AG04449 (cell line): Measurements from ENCODE around the gene KCNN3.

ENCODE experiments used
- CTCF ChIA-PET: fragments of 350-600 bp; formaldehyde crosslinking; extraction: SDS; loops from one replicate; lab custom pipeline; 2021; ENCODE audit warnings: antibody characterized with exemption; lab: Yijun Ruan, JAX
- POLR2A ChIA-PET: fragments of 400-600, 350-600 bp; formaldehyde crosslinking; extraction: SDS; loops from one replicate; lab custom pipeline; 2020; ENCODE audit warnings: antibody characterized with exemption, inconsistent platforms; lab: Yijun Ruan, JAX
- DNase-seq: peaks from one replicate; pipeline ENCODE4 v3.0.0-alpha.2; 2010; ENCODE audit warnings: low read depth, low spot score
- H3K4me3 ChIP-seq: 2 replicates; pipeline ENCODE4 v1.5.1; 2011; ENCODE audit warnings: low read depth, mild to moderate bottlenecking, control low read depth, low read length
- CTCF ChIP-seq: IDR thresholded peaks from one replicate; pipeline ENCODE4 v1.5.1; 2011; ENCODE audit warnings: mild to moderate bottlenecking, moderate library complexity, low read length, control low read depth, inconsistent platforms; ENCODE audit not compliant: insufficient read depth; ENCODE audit errors: missing control alignments

The KCNN3 gene

DNA sequence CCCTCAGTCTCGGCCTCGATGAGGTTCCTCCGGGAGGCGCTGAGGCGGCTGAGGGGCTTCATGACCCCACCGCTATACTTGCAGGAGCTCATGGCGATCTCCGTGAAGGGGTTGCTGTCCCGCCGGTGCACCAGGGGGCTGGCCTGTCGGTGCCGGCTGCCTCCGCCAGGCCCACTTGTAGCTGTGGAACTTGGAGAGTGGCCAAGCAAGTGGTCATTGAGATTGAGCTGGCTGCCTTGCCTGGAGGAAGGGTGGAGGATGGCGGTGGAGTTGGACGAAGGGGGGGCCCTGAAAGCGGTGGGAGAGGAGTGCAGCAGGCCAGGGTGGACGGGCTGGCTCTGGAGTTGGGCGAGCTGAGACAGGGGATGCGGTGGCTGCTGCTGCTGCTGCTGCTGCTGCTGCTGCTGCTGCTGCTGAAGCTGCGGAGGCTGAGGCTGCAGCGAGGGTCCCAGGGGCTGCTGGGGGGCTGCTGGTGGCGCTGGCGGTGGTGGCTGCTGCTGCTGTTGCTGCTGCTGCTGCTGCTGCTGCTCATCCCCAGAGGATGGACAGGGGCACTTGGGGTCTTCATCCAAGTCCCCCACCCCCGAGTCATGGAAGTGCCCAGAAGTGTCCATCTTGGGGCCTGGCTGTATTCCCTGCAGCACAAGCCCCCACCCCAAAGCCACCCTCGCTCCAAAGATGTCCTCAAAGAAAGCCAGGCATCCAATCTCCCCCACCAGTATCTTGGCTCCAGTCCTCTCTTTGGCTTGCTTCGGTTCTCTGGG is 548 bp downstream of the KCNN3 start:
- TF ChIP-seq CTCF: no peak
- ChIA-PET CTCF (interaction anchor here (1.3 to 6.2 kb wide), 8 partner anchors 7 to 309 kb away, joined by 3 to 67 read pairs (median 14); no protein-coding TSS in a partner anchor), POLR2A (interaction anchor here (0.6 to 1.0 kb wide), 2 partner anchors 438 to 508 kb away, joined by 3 read pairs; no protein-coding TSS in a partner anchor)
- no peak for DNase-seq
- peak overlapping the region; percentile 36 for H3K4me3 ChIP-seq

- peak overlapping the region; percentile 13; the same call in 1 of the 2 replicates for H3K4me3 ChIP-seq
- POLR2A ChIA-PET: no interaction called here
- no peak for TF ChIP-seq CTCF
- no peak for DNase-seq
- CTCF ChIA-PET: interaction anchor here (1.0 to 6.2 kb wide), 11 partner anchors 8 to 308 kb away, joined by 3 to 67 read pairs (median 15); no protein-coding TSS in a partner anchor
Measured at GRCh38 chr1:154867841-154868605, 2.1 kb downstream of the KCNN3 start.

DNA sequence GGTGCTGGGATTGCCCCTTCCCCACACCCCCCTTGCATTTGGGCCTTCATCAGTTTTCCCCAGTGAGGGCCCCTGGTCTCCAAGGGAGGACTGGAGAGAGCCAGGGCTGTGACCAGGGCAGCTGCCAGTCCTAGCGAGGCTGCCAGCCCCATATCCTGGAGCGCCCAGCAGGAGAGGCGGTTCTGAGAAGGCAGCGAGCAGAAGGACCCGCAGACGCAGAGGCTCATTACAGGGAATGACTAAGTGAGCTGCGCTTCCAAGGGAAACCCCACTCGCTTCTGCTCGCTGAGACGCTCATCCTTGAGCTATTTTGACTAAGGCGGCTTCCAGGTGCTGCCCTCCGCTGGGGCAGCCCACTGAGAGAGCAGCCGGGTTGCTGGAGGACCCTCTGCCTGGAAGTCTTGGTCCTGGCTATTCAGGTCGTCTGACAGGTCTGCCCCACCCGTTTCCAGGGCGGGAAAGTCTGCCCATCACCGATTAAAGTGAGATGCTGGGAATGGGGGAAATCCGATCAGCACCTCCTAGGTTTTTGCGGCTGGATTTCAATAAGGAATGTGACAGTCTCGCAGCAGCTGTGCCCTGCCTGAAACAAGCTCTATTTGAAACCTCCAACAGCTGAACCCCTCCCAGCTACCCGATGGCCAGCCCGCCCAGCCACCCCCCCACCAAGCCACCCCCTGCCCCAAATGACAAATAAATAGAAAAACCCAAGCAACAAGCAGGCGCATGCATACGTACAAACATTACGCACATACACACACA is 2.8 kb downstream of the KCNN3 start:
- TF ChIP-seq CTCF: peak; percentile 21
- POLR2A ChIA-PET: interaction anchor here (0.5 to 1.0 kb wide), 2 partner anchors 100 to 240 kb away, joined by 3 read pairs; no protein-coding TSS in a partner anchor
- CTCF ChIA-PET: interaction anchor here (1.0 to 6.2 kb wide), 9 partner anchors 9 to 307 kb away, joined by 3 to 67 read pairs (median 6); no protein-coding TSS in a partner anchor
- H3K4me3 ChIP-seq: peak overlapping the region; percentile 6; the same call in 1 of the 2 replicates
- DNase-seq: peak; percentile 45

DNA sequence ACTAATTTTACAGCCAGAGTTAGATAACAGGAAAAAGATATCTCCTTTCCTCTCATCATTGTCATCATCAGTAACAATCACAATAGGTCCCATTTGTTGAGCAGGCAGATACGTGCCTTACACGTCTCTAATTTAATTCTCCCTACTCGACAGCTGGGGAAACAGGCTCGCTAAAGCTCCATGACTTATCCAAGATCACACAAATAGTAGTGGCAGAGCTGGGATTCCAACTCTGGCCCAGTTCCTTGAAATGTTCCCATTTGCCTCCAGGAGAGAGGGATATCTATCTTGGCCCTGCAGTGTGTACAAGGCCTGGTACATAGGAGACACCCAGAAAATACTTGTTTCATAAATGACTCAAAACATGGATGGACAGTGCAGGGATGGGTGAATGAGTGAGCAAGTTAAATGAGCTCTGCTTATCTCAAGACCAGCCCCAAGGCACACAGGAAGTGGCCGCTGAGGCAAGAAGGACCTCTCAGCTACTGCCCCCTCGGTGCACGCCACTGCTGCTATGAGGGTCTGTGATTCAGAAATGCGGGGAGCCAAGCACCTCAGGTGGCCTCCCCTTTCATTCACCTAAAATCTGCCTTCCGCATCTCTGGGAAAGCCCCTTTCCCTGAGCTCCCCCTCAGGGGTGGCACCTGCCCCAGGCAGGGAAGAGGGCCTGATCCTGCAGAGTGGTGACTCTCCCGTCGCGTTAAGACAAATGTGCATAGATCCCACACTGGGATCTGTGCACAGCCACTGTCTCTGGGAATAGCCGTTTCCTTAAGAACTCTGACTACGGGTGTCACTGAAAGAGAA is 3.6 kb downstream of the KCNN3 start:
- no peak for DNase-seq
- POLR2A ChIA-PET: interaction anchor here (0.5 to 1.0 kb wide), 2 partner anchors 99 to 239 kb away, joined by 3 read pairs; no protein-coding TSS in a partner anchor
- no peak overlapping the region for H3K4me3 ChIP-seq
- CTCF ChIA-PET: interaction anchor here (1.0 to 6.2 kb wide), 10 partner anchors 8 to 307 kb away, joined by 3 to 67 read pairs (median 6); no protein-coding TSS in a partner anchor
- TF ChIP-seq CTCF: no peak

- POLR2A ChIA-PET: no interaction called here
- CTCF ChIA-PET: interaction anchor here (0.8 to 6.2 kb wide), 10 partner anchors 7 to 306 kb away, joined by 3 to 67 read pairs (median 5); no protein-coding TSS in a partner anchor
- DNase-seq: no peak
- TF ChIP-seq CTCF: no peak
- H3K4me3 ChIP-seq: no peak overlapping the region
Measured at GRCh38 chr1:154865442-154866256, 4.4 kb downstream of the KCNN3 start.
